ENCODE measurements around the gene MAST3.

MAST3 gene

DNA sequence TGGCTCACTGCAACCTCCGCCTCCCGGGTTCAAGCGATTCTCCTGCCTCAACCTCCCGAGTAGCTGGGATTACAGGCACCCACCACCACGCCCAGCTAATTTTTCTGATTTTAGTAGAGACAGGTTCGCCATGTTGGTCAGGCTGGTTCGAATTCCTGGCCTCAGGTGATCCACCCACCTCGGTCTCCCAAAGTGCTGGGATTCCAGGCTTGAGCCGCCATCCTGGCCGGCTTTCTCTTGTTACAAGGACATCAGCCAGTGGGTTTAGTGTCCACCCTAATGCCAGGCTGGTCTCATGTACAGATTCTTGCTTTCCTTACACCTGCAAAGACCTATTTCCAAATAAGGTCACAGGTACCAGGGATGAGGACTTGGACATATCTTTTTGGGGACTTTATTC, 62.2 kb downstream of the MAST3 start:
- peaks cover 64% of the 10 kb centered on the region for H3K36me3 ChIP-seq (ENCODE audit: insufficient read depth, insufficient read length, low read length)
- H3K9me3 ChIP-seq (ENCODE audit: insufficient read depth, low read length) = no peaks in the 10 kb centered on the region
- H3K27me3 ChIP-seq (ENCODE audit: insufficient read depth, insufficient read length) = no peaks in the 10 kb centered on the region
- peaks cover 24% of the 10 kb centered on the region for H3K4me1 ChIP-seq (ENCODE audit: insufficient read depth, insufficient read length)
- peak overlapping the region; percentile 10 for H3K9ac ChIP-seq (ENCODE audit: insufficient read length, low read depth)
- no peak for DNase-seq (ENCODE audit: low read depth, low spot score)
- TF ChIP-seq ZNF274 (IDR thresholded peaks at IDR 0.05; ENCODE audit: low read depth, low read length) (no peak), YY1 (IDR thresholded peaks at IDR 0.05; ENCODE audit: insufficient read depth, insufficient read length) (no peak), SUZ12 (IDR thresholded peaks at IDR 0.05; ENCODE audit: extremely low read depth, insufficient read depth, insufficient read length) (no peak)
- no peak overlapping the region for H3K4me3 ChIP-seq (ENCODE audit: insufficient read length, low read depth)

DNA sequence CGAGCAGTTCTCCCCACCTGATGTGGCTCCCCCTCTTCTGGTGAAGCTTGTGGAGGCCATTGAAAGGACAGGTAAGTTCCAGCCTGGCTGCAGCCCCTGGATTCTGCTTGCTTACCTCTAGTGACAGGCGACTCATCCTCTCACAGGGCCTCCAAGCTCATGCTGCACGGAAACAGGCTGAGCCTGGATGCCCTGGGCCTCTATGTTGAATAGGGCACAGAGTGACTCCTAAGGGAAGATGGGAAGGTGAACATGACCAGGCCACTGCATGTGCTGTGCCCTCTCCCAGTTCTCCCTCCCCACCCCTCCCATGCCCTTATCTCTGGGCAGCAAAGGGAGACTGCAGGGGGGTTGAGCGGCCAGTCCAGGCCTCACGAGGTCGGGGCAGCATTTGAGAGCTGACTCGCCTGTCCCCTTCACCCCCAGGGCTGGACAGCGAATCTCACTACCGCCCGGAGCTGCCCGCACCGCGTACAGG, 63.0 kb downstream of the MAST3 start:
- H3K4me1 ChIP-seq (ENCODE audit: insufficient read depth, insufficient read length) = peaks cover 24% of the 10 kb centered on the region
- H3K36me3 ChIP-seq (ENCODE audit: insufficient read depth, insufficient read length, low read length) = peaks cover 64% of the 10 kb centered on the region
- no peak for DNase-seq (ENCODE audit: low read depth, low spot score)
- TF ChIP-seq ZNF274 (IDR thresholded peaks at IDR 0.05; ENCODE audit: low read depth, low read length) (no peak), SUZ12 (IDR thresholded peaks at IDR 0.05; ENCODE audit: extremely low read depth, insufficient read depth, insufficient read length) (no peak), YY1 (IDR thresholded peaks at IDR 0.05; ENCODE audit: insufficient read depth, insufficient read length) (no peak)
- no peaks in the 10 kb centered on the region for H3K9me3 ChIP-seq (ENCODE audit: insufficient read depth, low read length)
- no peaks in the 10 kb centered on the region for H3K27me3 ChIP-seq (ENCODE audit: insufficient read depth, insufficient read length)
- peak overlapping the region; percentile 77 for H3K9ac ChIP-seq (ENCODE audit: insufficient read length, low read depth)
- no peak overlapping the region for H3K4me3 ChIP-seq (ENCODE audit: insufficient read length, low read depth)

DNA sequence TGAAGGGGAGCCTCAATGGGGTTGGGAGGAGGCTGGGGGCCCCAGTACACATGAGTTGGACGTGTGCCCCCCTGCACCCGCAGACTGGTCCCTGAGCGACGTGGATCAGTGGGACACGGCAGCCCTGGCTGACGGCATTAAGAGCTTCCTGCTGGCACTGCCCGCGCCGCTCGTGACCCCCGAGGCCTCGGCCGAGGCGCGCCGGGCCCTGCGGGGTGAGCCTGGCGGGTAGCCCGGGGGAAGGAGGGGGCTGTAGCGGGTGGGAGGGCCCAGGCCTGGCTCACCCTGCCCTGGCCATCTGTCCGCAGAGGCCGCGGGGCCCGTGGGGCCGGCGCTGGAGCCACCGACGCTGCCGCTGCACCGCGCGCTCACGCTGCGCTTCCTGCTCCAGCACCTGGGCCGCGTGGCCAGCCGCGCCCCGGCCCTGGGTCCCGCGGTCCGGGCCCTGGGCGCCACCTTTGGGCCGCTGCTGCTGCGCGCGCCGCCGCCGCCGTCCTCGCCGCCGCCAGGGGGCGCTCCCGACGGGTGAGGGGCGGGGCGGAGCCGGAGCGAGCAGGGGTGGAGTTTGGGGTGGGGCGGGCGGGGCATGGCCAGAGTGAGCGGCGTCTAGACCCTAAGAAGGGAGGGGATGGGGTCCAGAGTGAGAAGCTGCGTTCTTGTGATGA, 63.5 kb downstream of the MAST3 start:
- TF ChIP-seq YY1 (IDR thresholded peaks at IDR 0.05; ENCODE audit: insufficient read depth, insufficient read length) (no peak), SUZ12 (IDR thresholded peaks at IDR 0.05; ENCODE audit: extremely low read depth, insufficient read depth, insufficient read length) (no peak), ZNF274 (IDR thresholded peaks at IDR 0.05; ENCODE audit: low read depth, low read length) (no peak)
- H3K27me3 ChIP-seq (ENCODE audit: insufficient read depth, insufficient read length) = no peaks in the 10 kb centered on the region
- no peak for DNase-seq (ENCODE audit: low read depth, low spot score)
- no peaks in the 10 kb centered on the region for H3K9me3 ChIP-seq (ENCODE audit: insufficient read depth, low read length)
- H3K4me3 ChIP-seq (ENCODE audit: insufficient read length, low read depth) = no peak overlapping the region
- H3K4me1 ChIP-seq (ENCODE audit: insufficient read depth, insufficient read length) = peaks cover 23% of the 10 kb centered on the region
- H3K36me3 ChIP-seq (ENCODE audit: insufficient read depth, insufficient read length, low read length) = peaks cover 64% of the 10 kb centered on the region
- H3K9ac ChIP-seq (ENCODE audit: insufficient read length, low read depth) = peak overlapping the region; percentile 77

DNA sequence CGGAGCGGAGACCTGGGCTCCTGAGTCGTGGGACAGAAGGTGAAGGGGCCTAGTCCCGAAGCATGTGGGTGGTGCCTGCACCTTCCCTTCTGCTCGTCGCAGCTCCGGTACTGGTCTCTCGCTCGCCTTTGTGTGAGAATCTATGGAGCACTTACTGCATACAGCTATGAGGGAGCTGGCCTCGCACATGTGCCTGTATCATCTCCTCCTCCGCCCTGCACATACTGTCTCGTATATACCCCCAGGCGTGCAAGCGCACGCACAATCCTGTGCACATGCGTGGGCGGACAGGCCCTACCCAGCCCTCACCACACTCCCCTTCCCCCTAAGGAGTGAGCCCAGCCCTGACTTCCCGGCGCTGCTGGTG, 64.0 kb downstream of the MAST3 start:
- H3K36me3 ChIP-seq (ENCODE audit: insufficient read depth, insufficient read length, low read length) = peaks cover 63% of the 10 kb centered on the region
- no peaks in the 10 kb centered on the region for H3K27me3 ChIP-seq (ENCODE audit: insufficient read depth, insufficient read length)
- TF ChIP-seq YY1 (IDR thresholded peaks at IDR 0.05; ENCODE audit: insufficient read depth, insufficient read length) = no peak
- no peak for TF ChIP-seq SUZ12 (IDR thresholded peaks at IDR 0.05; ENCODE audit: extremely low read depth, insufficient read depth, insufficient read length)
- no peak for TF ChIP-seq ZNF274 (IDR thresholded peaks at IDR 0.05; ENCODE audit: low read depth, low read length)
- peaks cover 19% of the 10 kb centered on the region for H3K4me1 ChIP-seq (ENCODE audit: insufficient read depth, insufficient read length)
- H3K9ac ChIP-seq (ENCODE audit: insufficient read length, low read depth) = peak overlapping the region; percentile 52
- DNase-seq (ENCODE audit: low read depth, low spot score) = no peak
- no peak overlapping the region for H3K4me3 ChIP-seq (ENCODE audit: insufficient read length, low read depth)
- H3K9me3 ChIP-seq (ENCODE audit: insufficient read depth, low read length) = no peaks in the 10 kb centered on the region

DNA sequence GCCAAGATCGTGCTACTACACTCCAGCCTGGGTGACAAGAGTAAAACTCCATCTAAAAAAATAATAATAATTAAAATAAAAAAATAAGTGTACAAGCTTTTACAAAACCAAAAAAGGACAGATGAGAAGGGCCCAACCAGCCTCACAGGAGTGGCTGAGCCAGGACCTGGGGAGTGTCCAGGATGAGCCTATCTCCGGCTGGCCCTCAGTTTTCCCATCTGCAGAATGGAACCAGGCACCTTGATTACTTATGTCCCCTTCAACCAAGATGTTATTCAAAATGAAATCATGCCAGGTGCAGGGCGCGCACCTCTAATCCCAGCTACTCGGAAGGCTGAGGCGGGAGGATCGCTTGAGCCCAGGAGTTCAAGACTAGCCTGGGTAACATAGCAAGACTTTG, 66.5 kb downstream of the MAST3 start:
- no peak for TF ChIP-seq ZNF274 (IDR thresholded peaks at IDR 0.05; ENCODE audit: low read depth, low read length)
- TF ChIP-seq YY1 (IDR thresholded peaks at IDR 0.05; ENCODE audit: insufficient read depth, insufficient read length) = no peak
- TF ChIP-seq SUZ12 (IDR thresholded peaks at IDR 0.05; ENCODE audit: extremely low read depth, insufficient read depth, insufficient read length) = no peak
- Histone ChIP-seq H3K36me3 (ENCODE audit: insufficient read depth, insufficient read length, low read length) (peaks cover 80% of the 10 kb centered on the region), H3K4me1 (ENCODE audit: insufficient read depth, insufficient read length) (peaks cover 8% of the 10 kb centered on the region), H3K27me3 (ENCODE audit: insufficient read depth, insufficient read length) (no peaks in the 10 kb centered on the region), H3K9ac (ENCODE audit: insufficient read length, low read depth) (no peak overlapping the region), H3K4me3 (ENCODE audit: insufficient read length, low read depth) (no peak overlapping the region), H3K9me3 (ENCODE audit: insufficient read depth, low read length) (no peaks in the 10 kb centered on the region)
- no peak for DNase-seq (ENCODE audit: low read depth, low spot score)

DNA sequence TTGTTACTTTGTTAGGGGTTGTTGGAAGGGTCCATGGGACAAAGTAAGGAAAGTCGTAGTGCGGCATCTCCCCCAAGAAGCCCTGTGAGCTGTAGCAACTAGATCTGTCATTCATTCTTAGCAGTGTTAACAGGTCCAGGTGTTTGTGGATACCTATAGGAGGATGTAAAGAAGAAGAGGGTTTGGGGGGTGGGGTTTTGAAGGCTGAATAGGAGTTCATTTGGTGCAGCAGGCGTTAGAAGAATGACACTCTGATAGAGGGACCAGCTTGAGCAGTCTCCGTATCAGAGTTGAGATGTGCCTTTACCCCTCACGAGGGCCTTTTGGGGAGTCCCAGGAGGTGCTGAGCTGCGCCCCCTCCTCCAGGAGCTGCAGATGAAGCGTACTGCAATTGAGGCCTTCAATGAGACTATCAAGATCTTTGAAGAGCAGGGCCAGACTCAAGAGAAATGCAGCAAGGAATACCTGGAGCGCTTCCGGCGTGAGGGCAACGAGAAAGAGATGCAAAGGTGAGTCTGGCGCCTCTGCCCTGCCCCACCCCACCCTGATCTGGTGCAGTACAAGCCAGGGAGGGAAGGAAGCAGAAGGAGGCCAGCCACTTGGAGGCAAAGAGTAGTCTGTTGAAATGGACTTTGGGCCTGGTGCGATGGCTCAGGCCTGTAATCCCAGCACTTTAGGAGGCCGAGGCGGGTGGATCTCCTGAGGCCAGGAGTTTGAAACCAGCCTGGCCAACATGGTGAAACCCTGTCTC, 68.4 kb downstream of the MAST3 start:
- H3K36me3 ChIP-seq (ENCODE audit: insufficient read depth, insufficient read length, low read length) = peaks cover 80% of the 10 kb centered on the region
- TF ChIP-seq ZNF274 (IDR thresholded peaks at IDR 0.05; ENCODE audit: low read depth, low read length) (no peak), SUZ12 (IDR thresholded peaks at IDR 0.05; ENCODE audit: extremely low read depth, insufficient read depth, insufficient read length) (no peak), YY1 (IDR thresholded peaks at IDR 0.05; ENCODE audit: insufficient read depth, insufficient read length) (no peak)

DNA sequence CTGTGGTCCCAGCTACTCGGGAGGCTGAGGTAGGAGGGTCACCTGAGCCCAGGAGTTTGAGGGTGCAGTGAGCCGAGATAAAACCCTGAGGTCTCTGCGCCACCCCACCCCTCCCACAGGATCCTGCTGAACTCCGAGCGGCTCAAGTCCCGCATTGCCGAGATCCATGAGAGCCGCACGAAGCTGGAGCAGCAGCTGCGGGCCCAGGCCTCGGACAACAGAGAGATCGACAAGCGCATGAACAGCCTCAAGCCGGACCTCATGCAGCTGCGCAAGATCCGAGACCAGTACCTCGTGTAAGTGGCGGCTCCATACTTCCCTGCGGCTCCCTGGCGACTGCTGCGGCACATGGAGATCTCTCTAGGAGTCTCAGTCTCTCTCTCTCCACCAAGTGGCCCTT, 69.4 kb downstream of the MAST3 start:
- Histone ChIP-seq H3K9ac (ENCODE audit: insufficient read length, low read depth) (no peak overlapping the region), H3K27me3 (ENCODE audit: insufficient read depth, insufficient read length) (no peaks in the 10 kb centered on the region), H3K36me3 (ENCODE audit: insufficient read depth, insufficient read length, low read length) (peaks cover 81% of the 10 kb centered on the region), H3K4me1 (ENCODE audit: insufficient read depth, insufficient read length) (no peaks in the 10 kb centered on the region), H3K9me3 (ENCODE audit: insufficient read depth, low read length) (no peaks in the 10 kb centered on the region), H3K4me3 (ENCODE audit: insufficient read length, low read depth) (no peak overlapping the region)
- no peak for DNase-seq (ENCODE audit: low read depth, low spot score)
- no peak for TF ChIP-seq YY1 (IDR thresholded peaks at IDR 0.05; ENCODE audit: insufficient read depth, insufficient read length)
- no peak for TF ChIP-seq SUZ12 (IDR thresholded peaks at IDR 0.05; ENCODE audit: extremely low read depth, insufficient read depth, insufficient read length)
- no peak for TF ChIP-seq ZNF274 (IDR thresholded peaks at IDR 0.05; ENCODE audit: low read depth, low read length)

More for the DNA sequence above, 68.4 kb downstream of the MAST3 start:
- Histone ChIP-seq H3K9ac (ENCODE audit: insufficient read length, low read depth) (no peak overlapping the region), H3K9me3 (ENCODE audit: insufficient read depth, low read length) (no peaks in the 10 kb centered on the region), H3K4me3 (ENCODE audit: insufficient read length, low read depth) (no peak overlapping the region), H3K4me1 (ENCODE audit: insufficient read depth, insufficient read length) (peaks cover 6% of the 10 kb centered on the region), H3K27me3 (ENCODE audit: insufficient read depth, insufficient read length) (no peaks in the 10 kb centered on the region)
- no peak for DNase-seq (ENCODE audit: low read depth, low spot score)
